Activated naive CD8-positive, alpha-beta T cell treated with anti-CD3 and anti-CD28 coated beads, Interleukin-2, amount 10 ng/mL, durations not matched to agents 7 days and 5 days (primary cell): ENCODE results near the gene ADGRA1. TPM values are rescaled to one million over a fixed set of nuclear protein-coding genes. Genes with fewer than 3 reads are reported as not detected.
"Not testable (repeated sequence)": the region's sequence is repeated elsewhere in the genome, so short reads cannot be mapped to it uniquely, and the experiment has no call there.

Experiments used
- ATAC-seq: fragments of 150-1000 bp; cut with Tn5 transposase; one replicate; pipeline ENCODE4 v1.10.0; 2021; ENCODE audit warnings: low read depth, moderate library complexity
- POLR2A ChIA-PET: fragments of 350-600 bp; sonication (Branson Sonifier 250); formaldehyde crosslinking; loops from one replicate; lab custom pipeline; 2021; ENCODE audit warnings: antibody characterized with exemption; lab: Charles Lee
- DNase-seq: peaks from one replicate; pipeline ENCODE4 v3.0.0; 2021
- H3K27ac Mint-ChIP-seq: one replicate; pipeline ENCODE4 v1.8.0; 2022; ENCODE audit warnings: mild to moderate bottlenecking, mixed read lengths
- H3K27me3 Mint-ChIP-seq: one replicate; pipeline ENCODE4 v1.8.0; 2022; ENCODE audit warnings: mild to moderate bottlenecking, moderate library complexity, mixed read lengths
- H3K36me3 Mint-ChIP-seq: one replicate; pipeline ENCODE4 v1.8.0; 2021; ENCODE audit warnings: mild to moderate bottlenecking, mixed read lengths
- H3K4me1 Mint-ChIP-seq: one replicate; pipeline ENCODE4 v1.8.0; 2021; ENCODE audit warnings: mixed read lengths
- H3K4me3 Mint-ChIP-seq: one replicate; pipeline ENCODE4 v1.8.0; 2022; ENCODE audit warnings: mild to moderate bottlenecking, moderate library complexity, mixed read lengths
- H3K9me3 Mint-ChIP-seq: one replicate; pipeline ENCODE4 v1.8.0; 2021; ENCODE audit warnings: mixed read lengths
- total RNA-seq, 2 experiments: library from RNA; stranded (reverse); gene quantifications; one replicate each; pipeline ENCODE4 v1.2.3, GENCODE V29; 2021

Gene ADGRA1
- total RNA-seq, 2 experiments from 2014 or later: not detected

DNA sequence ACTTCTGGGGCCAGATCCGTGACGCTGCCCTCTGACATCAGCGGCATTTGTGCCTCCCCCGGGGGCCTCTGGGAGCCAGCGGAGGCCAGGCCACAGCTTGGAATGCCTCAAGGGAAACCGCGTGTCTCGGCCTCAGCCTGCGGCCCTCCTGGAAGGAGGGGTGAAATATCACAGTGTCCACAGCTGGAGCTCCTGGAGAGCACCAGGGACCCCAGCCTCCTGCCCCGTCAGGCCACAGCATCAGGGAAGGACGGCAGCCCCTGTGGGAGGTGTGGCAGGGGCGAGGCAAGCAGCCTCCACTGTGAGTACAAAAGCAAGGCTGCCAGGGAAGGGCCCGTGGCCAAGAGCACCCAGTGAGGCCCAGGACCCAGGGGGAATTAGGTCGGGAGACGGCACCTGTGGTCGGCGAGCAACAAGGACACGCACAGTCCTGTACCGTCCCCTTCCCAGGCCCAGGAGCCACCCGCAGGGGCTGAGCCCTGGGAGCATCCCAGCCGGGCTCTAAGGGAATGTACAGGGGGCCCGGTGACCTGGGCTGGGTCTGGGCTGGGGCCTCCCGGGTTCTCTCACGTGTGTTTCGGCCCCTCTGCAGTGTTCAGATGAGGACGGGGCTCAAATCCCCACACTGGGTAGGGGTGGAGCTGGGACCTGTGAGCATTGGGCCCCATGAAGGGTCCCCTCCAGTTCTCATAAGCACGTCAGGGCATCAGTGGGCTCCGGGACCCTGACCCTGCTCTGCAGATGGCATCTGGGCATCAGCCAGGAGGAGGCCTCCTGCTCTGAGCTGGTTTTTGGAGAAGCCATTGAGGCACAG is 53.6 kb downstream of the ADGRA1 start:
- H3K4me3 Mint-ChIP-seq: no peak overlapping the region
- H3K9me3 Mint-ChIP-seq: no peaks in the 10 kb centered on the region
- ATAC-seq (no peak), DNase-seq (no peak)
- POLR2A ChIA-PET: no interaction called here
- H3K36me3 Mint-ChIP-seq: no peaks in the 10 kb centered on the region
- H3K4me1 Mint-ChIP-seq: peaks cover 4% of the 10 kb centered on the region
- no peak overlapping the region for H3K27ac Mint-ChIP-seq
- H3K27me3 Mint-ChIP-seq: peaks cover 12% of the 10 kb centered on the region

GRCh38 chr10:133141958-133142340 is 54.2 kb downstream of the ADGRA1 start:
- H3K27ac Mint-ChIP-seq: no peak overlapping the region
- H3K27me3 Mint-ChIP-seq: peaks cover 16% of the 10 kb centered on the region
- no peaks in the 10 kb centered on the region for H3K36me3 Mint-ChIP-seq
- DNase-seq (no peak), ATAC-seq (no peak)
- POLR2A ChIA-PET: no interaction called here
- peaks cover 4% of the 10 kb centered on the region for H3K4me1 Mint-ChIP-seq
- no peak overlapping the region for H3K4me3 Mint-ChIP-seq
- H3K9me3 Mint-ChIP-seq: peaks cover 1% of the 10 kb centered on the region

DNA sequence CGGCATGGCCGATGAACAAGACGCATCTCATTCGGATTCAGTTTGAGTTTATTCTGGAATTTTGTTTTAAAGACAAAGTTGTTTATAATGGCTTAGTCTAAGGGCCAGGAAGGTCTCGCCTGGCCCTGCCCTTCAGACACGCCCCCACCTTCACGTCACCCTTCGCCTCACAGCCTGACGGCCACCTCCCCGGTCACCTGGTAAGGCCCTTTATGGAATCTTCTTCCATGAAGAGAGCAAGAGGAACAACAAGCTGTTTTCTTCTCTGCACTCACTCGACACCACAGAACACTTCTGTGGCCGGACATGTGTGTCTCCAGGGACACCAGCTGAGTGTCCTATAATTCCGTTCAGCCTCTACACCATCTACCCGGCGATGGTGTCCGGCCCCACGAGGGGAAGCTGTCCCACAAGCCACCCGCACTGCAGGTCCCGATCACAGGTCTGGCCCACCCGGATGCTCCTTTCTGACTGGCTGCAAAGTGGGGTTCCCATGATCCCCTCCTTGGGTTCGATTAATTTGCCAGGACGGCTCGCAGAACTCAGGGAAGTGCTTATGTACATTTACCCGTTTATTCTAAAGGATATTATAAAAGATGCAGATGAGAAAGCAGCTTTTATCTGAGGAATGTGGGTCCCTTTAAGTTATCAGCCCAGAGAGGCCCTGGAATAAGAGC is 54.9 kb downstream of the ADGRA1 start:
- H3K9me3 Mint-ChIP-seq: peaks cover 6% of the 10 kb centered on the region
- no peaks in the 10 kb centered on the region for H3K36me3 Mint-ChIP-seq
- H3K4me1 Mint-ChIP-seq: peaks cover 4% of the 10 kb centered on the region
- no peak overlapping the region for H3K4me3 Mint-ChIP-seq
- no peak for DNase-seq
- peaks cover 22% of the 10 kb centered on the region for H3K27me3 Mint-ChIP-seq
- ATAC-seq: no peak
- POLR2A ChIA-PET: no interaction called here
- no peak overlapping the region for H3K27ac Mint-ChIP-seq

- Mint-ChIP-seq H3K27me3 (peaks cover 22% of the 10 kb centered on the region), H3K9me3 (peaks cover 8% of the 10 kb centered on the region), H3K27ac (no peak overlapping the region), H3K4me3 (no peak overlapping the region), H3K36me3 (no peaks in the 10 kb centered on the region), H3K4me1 (peaks cover 4% of the 10 kb centered on the region)
- DNase-seq: no peak
- no peak for ATAC-seq
- POLR2A ChIA-PET: interaction anchor here (0.6 kb wide), 1 partner anchor 116 kb away, joined by 3 read pairs; no protein-coding TSS in a partner anchor
These were observed 55.4 kb downstream of the ADGRA1 start for GRCh38 chr10:133143200-133143533.

DNA sequence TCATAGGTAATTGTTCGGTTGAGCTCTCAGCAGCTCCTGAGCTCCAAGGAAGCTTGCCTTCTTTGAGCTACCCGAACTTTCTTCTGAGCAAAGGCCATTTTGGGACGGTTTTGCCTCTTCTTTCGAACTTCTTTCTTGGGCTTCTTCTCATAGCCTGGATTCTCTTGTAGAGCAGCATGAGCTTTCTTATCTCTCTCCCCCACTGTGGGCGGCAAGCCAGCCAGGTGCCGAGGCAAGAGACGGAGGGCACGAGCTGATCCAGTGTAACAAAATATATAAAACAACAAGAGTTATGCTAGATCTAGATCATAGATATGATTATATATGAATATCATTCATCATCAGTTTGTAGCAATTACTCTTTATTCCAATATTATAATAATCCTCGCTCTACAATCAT is 55.8 kb downstream of the ADGRA1 start:
- Mint-ChIP-seq H3K9me3 (peaks cover 8% of the 10 kb centered on the region), H3K36me3 (no peaks in the 10 kb centered on the region), H3K4me1 (peaks cover 4% of the 10 kb centered on the region), H3K27me3 (peaks cover 24% of the 10 kb centered on the region), H3K4me3 (no peak overlapping the region), H3K27ac (no peak overlapping the region)
- no peak for DNase-seq
- POLR2A ChIA-PET: interaction anchor here (0.6 kb wide), 1 partner anchor 115 kb away, joined by 3 read pairs; no protein-coding TSS in a partner anchor
- no peak for ATAC-seq

GRCh38 chr10:133144771-133145170 is 57.0 kb downstream of the ADGRA1 start:
- H3K9me3 Mint-ChIP-seq: peaks cover 8% of the 10 kb centered on the region
- no peaks in the 10 kb centered on the region for H3K36me3 Mint-ChIP-seq
- POLR2A ChIA-PET: no interaction called here
- no peak for DNase-seq
- no peak for ATAC-seq
- H3K4me1 Mint-ChIP-seq: peaks cover 4% of the 10 kb centered on the region
- H3K4me3 Mint-ChIP-seq: no peak overlapping the region
- H3K27me3 Mint-ChIP-seq: peaks cover 25% of the 10 kb centered on the region
- no peak overlapping the region for H3K27ac Mint-ChIP-seq

DNA sequence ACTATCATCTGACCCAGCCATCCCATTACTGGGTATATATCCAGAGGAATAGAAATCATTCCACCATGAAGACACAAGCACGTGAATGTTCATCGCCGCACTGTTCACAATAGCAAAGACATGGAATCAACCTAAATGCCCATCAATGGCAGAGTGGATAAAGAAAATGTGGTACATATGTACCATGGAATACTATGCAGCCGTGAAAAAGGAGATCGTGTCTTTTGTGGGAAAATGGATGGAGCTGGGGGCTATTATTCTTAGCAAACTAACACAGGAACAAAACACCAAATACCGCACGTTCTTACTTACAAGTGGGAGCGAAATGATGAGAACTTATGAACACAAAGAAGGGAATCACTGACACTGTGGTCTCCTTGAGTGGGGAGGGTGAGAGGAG is 62.5 kb downstream of the ADGRA1 start:
- Mint-ChIP-seq H3K27ac (no peak overlapping the region), H3K4me3 (no peak overlapping the region), H3K9me3 (peaks cover 8% of the 10 kb centered on the region), H3K4me1 (no peaks in the 10 kb centered on the region), H3K27me3 (peaks cover 39% of the 10 kb centered on the region), H3K36me3 (no peaks in the 10 kb centered on the region)
- ATAC-seq: no peak
- POLR2A ChIA-PET: no interaction called here
- no peak for DNase-seq

- H3K36me3 Mint-ChIP-seq: no peaks in the 10 kb centered on the region
- POLR2A ChIA-PET: no interaction called here
- ATAC-seq: no peak
- H3K9me3 Mint-ChIP-seq: peaks cover 8% of the 10 kb centered on the region
- H3K4me1 Mint-ChIP-seq: no peaks in the 10 kb centered on the region
- no peak for DNase-seq
- no peak overlapping the region for H3K4me3 Mint-ChIP-seq
- no peak overlapping the region for H3K27ac Mint-ChIP-seq
- H3K27me3 Mint-ChIP-seq: peaks cover 36% of the 10 kb centered on the region
These were observed 62.9 kb downstream of the ADGRA1 start for GRCh38 chr10:133150656-133151055.

DNA sequence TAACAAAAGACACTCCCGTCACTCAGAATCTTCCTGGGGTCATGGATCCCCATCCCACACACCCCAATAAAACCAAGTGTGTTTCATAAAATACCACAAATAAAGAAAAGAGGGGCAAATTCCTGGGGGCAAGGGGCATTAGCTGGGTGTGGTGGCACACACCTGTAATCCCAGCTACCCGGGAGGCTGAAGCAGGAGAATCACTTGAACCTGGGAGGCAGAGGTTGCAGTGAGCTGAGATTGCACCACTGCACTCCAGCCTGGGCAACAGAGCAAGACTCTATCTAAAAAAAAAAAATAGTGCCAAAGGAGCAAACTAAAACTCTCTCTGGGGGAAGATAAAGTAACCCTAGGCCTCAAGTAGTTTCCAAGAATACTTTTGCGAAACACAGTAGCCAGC is 63.3 kb downstream of the ADGRA1 start:
- H3K4me3 Mint-ChIP-seq, H3K36me3 Mint-ChIP-seq, H3K27ac Mint-ChIP-seq, H3K9me3 Mint-ChIP-seq, DNase-seq, H3K4me1 Mint-ChIP-seq, POLR2A ChIA-PET, ATAC-seq: not testable (repeated sequence)
- peaks cover 36% of the 10 kb centered on the region for H3K27me3 Mint-ChIP-seq

DNA sequence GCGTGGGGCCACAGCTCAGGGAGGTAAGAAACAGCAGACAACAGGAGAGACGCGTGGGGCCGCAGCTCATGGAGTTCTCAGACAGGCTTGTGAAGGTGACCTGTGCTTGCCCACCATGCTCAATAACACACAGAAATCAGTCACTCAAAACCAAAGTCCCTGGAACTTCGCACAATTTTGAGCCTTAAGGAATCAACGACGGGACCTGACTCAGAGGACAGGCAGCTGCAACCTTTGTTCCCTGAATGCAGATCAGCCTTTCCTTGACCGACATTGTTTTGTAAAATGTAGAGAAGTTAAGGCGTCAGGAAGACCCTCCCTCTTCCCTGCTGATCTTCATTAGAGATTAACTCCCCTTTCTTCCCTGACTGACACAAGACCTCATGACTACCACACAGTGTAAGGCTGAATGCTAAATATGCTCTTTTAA is 63.8 kb downstream of the ADGRA1 start:
- Mint-ChIP-seq H3K36me3 (no peaks in the 10 kb centered on the region), H3K4me1 (no peaks in the 10 kb centered on the region), H3K27me3 (peaks cover 34% of the 10 kb centered on the region), H3K9me3 (peaks cover 8% of the 10 kb centered on the region), H3K27ac (no peak overlapping the region), H3K4me3 (no peak overlapping the region)
- ATAC-seq: no peak
- no peak for DNase-seq
- POLR2A ChIA-PET: no interaction called here

GRCh38 chr10:133154411-133154810 is 66.7 kb downstream of the ADGRA1 start:
- Mint-ChIP-seq H3K9me3 (no peaks in the 10 kb centered on the region), H3K27ac (no peak overlapping the region), H3K27me3 (peaks cover 23% of the 10 kb centered on the region), H3K4me1 (no peaks in the 10 kb centered on the region), H3K36me3 (no peaks in the 10 kb centered on the region), H3K4me3 (no peak overlapping the region)
- POLR2A ChIA-PET: no interaction called here
- DNase-seq (no peak), ATAC-seq (no peak)

DNA sequence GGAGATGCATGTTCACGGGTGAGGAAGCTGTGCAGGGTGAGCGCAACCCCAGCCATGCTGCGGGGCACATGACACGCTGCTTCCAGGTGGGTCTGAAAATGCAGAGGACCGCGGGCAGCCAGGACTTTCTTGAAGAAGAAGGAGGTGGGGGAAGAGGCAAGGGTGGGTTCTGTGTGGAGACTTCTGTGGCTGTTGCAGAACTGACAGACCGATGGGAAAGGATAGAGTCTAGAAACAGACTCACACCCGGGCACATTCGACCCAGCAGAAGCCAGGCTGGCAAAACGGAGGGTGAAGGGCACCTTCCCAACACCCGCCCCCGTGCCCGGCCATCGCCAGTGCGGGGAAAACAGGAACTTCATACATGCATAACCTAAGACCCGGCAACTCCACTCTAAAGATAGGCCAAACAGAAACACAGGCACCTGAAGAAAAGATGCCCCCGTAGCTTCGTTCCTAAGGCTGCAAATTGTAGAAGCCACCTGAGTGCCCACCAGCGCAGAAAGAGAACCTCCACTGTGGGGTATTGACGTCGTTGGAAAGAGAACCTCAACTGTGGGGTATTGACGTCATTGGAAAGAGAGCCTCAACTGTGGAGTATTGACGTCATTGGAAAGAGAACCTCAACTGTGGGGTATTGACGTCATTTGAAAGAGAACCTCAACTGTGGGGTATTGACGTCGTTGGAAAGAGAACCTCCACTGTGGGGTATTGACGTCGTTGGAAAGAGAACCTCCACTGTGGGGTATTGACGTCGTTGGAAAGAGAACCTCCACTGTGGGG is 67.5 kb downstream of the ADGRA1 start:
- Mint-ChIP-seq H3K36me3 (no peaks in the 10 kb centered on the region), H3K4me3 (no peak overlapping the region), H3K27me3 (peaks cover 23% of the 10 kb centered on the region), H3K4me1 (no peaks in the 10 kb centered on the region), H3K27ac (no peak overlapping the region), H3K9me3 (no peaks in the 10 kb centered on the region)
- POLR2A ChIA-PET: no interaction called here
- no peak for DNase-seq
- ATAC-seq: no peak

DNA sequence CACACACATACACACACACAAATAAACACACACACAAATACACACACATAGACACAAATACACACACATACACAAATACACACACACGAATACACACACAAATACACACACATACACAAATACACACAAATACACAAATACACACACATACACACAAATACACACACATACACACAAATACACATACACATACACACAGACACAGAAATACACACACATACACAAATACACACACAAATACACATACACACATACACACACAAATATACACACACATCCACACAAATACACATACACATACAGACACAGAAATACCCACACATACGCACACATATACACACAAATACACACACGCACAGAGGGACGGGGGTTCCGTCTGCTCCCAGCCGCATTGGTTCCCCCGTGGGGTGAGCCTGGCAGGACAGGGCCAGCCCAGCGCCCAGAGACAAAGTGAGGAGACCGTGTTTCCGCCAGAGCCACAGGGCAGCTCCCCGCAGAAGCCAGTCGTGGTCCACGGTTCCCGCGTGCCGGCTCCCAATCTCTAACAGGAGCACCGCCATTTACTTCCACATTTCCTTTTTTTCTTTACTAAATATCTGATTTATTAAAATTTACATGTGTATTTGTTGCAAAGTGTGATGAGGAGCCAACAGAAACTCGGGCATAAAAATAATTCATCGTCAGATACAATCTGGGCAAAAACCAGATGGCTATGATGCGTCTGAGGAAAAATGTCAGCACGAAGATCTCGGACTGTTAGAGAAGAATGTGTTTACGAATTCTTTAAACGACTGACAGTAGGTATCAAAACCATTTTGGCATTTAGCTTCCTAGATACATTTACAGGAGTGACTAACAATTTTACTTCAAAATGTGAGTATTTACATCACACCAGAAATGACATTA is 69.2 kb downstream of the ADGRA1 start:
- H3K27ac Mint-ChIP-seq: no peak overlapping the region
- POLR2A ChIA-PET: no interaction called here
- H3K9me3 Mint-ChIP-seq: no peaks in the 10 kb centered on the region
- H3K4me3 Mint-ChIP-seq: no peak overlapping the region
- peaks cover 20% of the 10 kb centered on the region for H3K27me3 Mint-ChIP-seq
- no peak for DNase-seq
- no peaks in the 10 kb centered on the region for H3K36me3 Mint-ChIP-seq
- ATAC-seq: no peak
- no peaks in the 10 kb centered on the region for H3K4me1 Mint-ChIP-seq
